K562 (cell line): ENCODE results near the gene ADGRB3.

ENCODE experiments used
- CSDE1 ChIP-seq, 2 experiments: fragments of 450-650 bp; IDR thresholded peaks; 2 replicates each; pipeline ENCODE4 v1.6.1; 2016; ENCODE audit warnings: mild to moderate bottlenecking in 1 of 2
- CTCF ChIP-seq, 3 experiments: IDR thresholded peaks in 2 of 3; conservative IDR thresholded peaks in 1 of 3; 2 replicates each; pipeline ENCODE4 v1.5.1; 2011 to 2012; ENCODE audit warnings: low read length in 3 of 3, mild to moderate bottlenecking in 3 of 3, control low read depth in 2 of 3, improper control_type of control experiment in 1 of 3, inconsistent platforms in 1 of 3, low read depth in 1 of 3, mixed read lengths in 1 of 3, moderate library complexity in 1 of 3; ENCODE audit not compliant: insufficient read depth in 2 of 3
- MAFF ChIP-seq: IDR thresholded peaks from 2 replicates; pipeline ENCODE4 v1.6.1; 2012; ENCODE audit warnings: low read length, improper control_type of control experiment
- POLR2AphosphoS2 ChIP-seq: IDR thresholded peaks from 2 replicates; pipeline ENCODE4 v1.6.1; 2012; ENCODE audit warnings: low read length, improper control_type of control experiment
- RBM34 ChIP-seq: fragments of 200-400 bp; formaldehyde crosslinking; IDR thresholded peaks from 2 replicates; pipeline ENCODE4 v1.6.1; 2018; ENCODE audit warnings: low read length, borderline replicate concordance; ENCODE audit not compliant: insufficient read depth
- RFX5 ChIP-seq: IDR thresholded peaks from 2 replicates; pipeline ENCODE4 v1.6.1; 2011; ENCODE audit warnings: low read depth, mild to moderate bottlenecking, improper control_type of control experiment, low read length

- TF ChIP-seq POLR2AphosphoS2 (no peak), CTCF (IDR thresholded peaks at IDR 0.05 in 2 of 3, conservative IDR thresholded peaks at IDR 0.05 in 1 of 3; ENCODE audit: insufficient read depth in 2 of 3, low read depth in 1 of 3, low read length in 3 of 3) (no peak), RFX5 (no peak), RBM34 (no peak), CSDE1 (IDR thresholded peaks at IDR 0.05) (no peak), MAFF (no peak)
These were observed 42.0 kb downstream of the ADGRB3 start for GRCh38 chr6:68677058-68677457.
